ENCODE data around the gene CLNK.

DNA sequence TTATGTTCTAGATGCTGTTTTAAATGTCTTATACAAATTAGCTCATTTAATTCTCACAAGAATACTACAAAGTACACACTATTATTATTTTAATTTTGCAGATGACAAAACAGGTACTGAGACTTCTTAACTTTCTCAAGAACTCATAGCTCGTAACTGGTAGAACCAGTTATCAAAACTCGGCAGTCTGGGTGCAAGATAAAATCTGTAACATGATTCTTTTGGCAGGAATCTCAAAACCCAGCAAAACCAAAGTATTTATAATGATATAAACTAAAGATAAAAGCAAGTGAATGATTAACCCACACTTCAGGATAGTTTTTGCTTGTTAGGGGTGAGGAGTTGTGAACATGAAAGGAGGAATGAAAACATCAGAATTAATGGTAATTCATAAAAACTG lies 27.6 kb downstream of the CLNK start:
- TF ChIP-seq, protein P1, sequence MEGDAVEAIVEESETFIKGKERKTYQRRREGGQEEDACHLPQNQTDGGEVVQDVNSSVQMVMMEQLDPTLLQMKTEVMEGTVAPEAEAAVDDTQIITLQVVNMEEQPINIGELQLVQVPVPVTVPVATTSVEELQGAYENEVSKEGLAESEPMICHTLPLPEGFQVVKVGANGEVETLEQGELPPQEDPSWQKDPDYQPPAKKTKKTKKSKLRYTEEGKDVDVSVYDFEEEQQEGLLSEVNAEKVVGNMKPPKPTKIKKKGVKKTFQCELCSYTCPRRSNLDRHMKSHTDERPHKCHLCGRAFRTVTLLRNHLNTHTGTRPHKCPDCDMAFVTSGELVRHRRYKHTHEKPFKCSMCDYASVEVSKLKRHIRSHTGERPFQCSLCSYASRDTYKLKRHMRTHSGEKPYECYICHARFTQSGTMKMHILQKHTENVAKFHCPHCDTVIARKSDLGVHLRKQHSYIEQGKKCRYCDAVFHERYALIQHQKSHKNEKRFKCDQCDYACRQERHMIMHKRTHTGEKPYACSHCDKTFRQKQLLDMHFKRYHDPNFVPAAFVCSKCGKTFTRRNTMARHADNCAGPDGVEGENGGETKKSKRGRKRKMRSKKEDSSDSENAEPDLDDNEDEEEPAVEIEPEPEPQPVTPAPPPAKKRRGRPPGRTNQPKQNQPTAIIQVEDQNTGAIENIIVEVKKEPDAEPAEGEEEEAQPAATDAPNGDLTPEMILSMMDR (IDR thresholded peaks at IDR 0.05; ENCODE audit: low read depth, low read length, poor library complexity, severe bottlenecking): no peak
- TF ChIP-seq EZH2phosphoT487 (IDR thresholded peaks at IDR 0.05; ENCODE audit: borderline replicate concordance, low read length): no peak

Data from DOHH2 (cell line).